H1 (cell line): ENCODE measurements around the gene KLK7. TPM values are rescaled to one million over a fixed set of nuclear protein-coding genes. Genes with fewer than 3 reads are reported as not detected.

Experiments used
- polyA plus RNA-seq, 7 experiments: library from polyadenylated mRNA; depleted of rRNA in 3 of 7; stranded (reverse) in 5 of 7; unstranded in 2 of 7; fragments of >200 nt in 5 of 7; fragments of 200-250 nt in 2 of 7; gene quantifications; 1 replicate in 5 of 7; 2 replicates in 1 of 7; 4 replicates in 1 of 7; pipeline versions ENCODE4 v1.2.1 to v1.2.3, GENCODE V29; 2011 to 2013; ENCODE audit warnings: missing spikeins in 2 of 7, mixed read lengths in 2 of 7
- total RNA-seq: library from RNA; stranded (reverse); fragmentation: NEBNext Ultra II Directional; extraction: Animal tissue kit (Norgen Biotek cat#: 25700); gene quantifications from 2 replicates; pipeline ENCODE4 v1.2.1, GENCODE V29; 2021

KLK7 gene
- total and polyA plus RNA-seq, 2 of the 8 experiments (the other 6 are each of a cell fraction or from before 2014, with no cell fraction given) = 0.73 to 1.4 TPM

Other genes with a start within 250 kb of the KLK7 start
- not detected in 2 replicates for gene GPR32, start 213.5 kb downstream of the KLK7 start, total RNA-seq
- not detected in 2 replicates for gene GPR32, start 213.5 kb downstream of the KLK7 start, polyA plus RNA-seq (2011; rRNA removed)
- not detected in 2 replicates for gene ACP4, start 193.5 kb downstream of the KLK7 start, total RNA-seq
- not detected in 2 replicates for gene ACP4, start 193.5 kb downstream of the KLK7 start, polyA plus RNA-seq (2011; rRNA removed)
- gene KLK1, start 160.1 kb downstream of the KLK7 start, total RNA-seq = 3.4 and 4.8 TPM in 2 replicates
- gene KLK1, start 160.1 kb downstream of the KLK7 start, polyA plus RNA-seq (2011; rRNA removed) = 4.0 and 5.8 TPM in 2 replicates
- gene KLK15, start 150.3 kb downstream of the KLK7 start, total RNA-seq = not detected in 2 replicates
- gene KLK15, start 150.3 kb downstream of the KLK7 start, polyA plus RNA-seq (2011; rRNA removed) = not detected in 2 replicates
- not detected in 2 replicates for gene KLK3, start 129.0 kb downstream of the KLK7 start, total RNA-seq
- gene KLK3, start 129.0 kb downstream of the KLK7 start, polyA plus RNA-seq (2011; rRNA removed) = 0.08 and 0.25 TPM in 2 replicates
- not detected in 2 replicates for gene KLK2, start 110.5 kb downstream of the KLK7 start, total RNA-seq
- gene KLK2, start 110.5 kb downstream of the KLK7 start, polyA plus RNA-seq (2011; rRNA removed) = 0.20 and 0.36 TPM in 2 replicates
- 1.3 TPM in 1 of 2 replicates, not detected in the other for gene KLK4, start 72.5 kb downstream of the KLK7 start, total RNA-seq
- gene KLK4, start 72.5 kb downstream of the KLK7 start, polyA plus RNA-seq (2011; rRNA removed) = 0.44 and 6.8 TPM in 2 replicates
- gene KLK5, start 30.9 kb downstream of the KLK7 start, total RNA-seq = 0.55 and 0.76 TPM in 2 replicates
- 1.7 and 2.0 TPM in 2 replicates for gene KLK5, start 30.9 kb downstream of the KLK7 start, polyA plus RNA-seq (2011; rRNA removed)
- gene KLK6, start 14.3 kb downstream of the KLK7 start, total RNA-seq = 0.55 and 0.69 TPM in 2 replicates
- gene KLK6, start 14.3 kb downstream of the KLK7 start, polyA plus RNA-seq (2011; rRNA removed) = 2.6 and 3.2 TPM in 2 replicates
- 2.1 and 2.9 TPM in 2 replicates for gene KLK8, start 17.7 kb upstream of the KLK7 start, total RNA-seq
- 3.6 and 7.1 TPM in 2 replicates for gene KLK8, start 17.7 kb upstream of the KLK7 start, polyA plus RNA-seq (2011; rRNA removed)
- 4.5 and 4.8 TPM in 2 replicates for gene KLK10, start 35.8 kb upstream of the KLK7 start, total RNA-seq
- 9.7 and 12.4 TPM in 2 replicates for gene KLK10, start 35.8 kb upstream of the KLK7 start, polyA plus RNA-seq (2011; rRNA removed)
- not detected in 2 replicates for gene KLK11, start 42.7 kb upstream of the KLK7 start, total RNA-seq
- 0.38 and 0.45 TPM in 2 replicates for gene KLK11, start 42.7 kb upstream of the KLK7 start, polyA plus RNA-seq (2011; rRNA removed)
- not detected in 2 replicates for gene KLK12, start 51.1 kb upstream of the KLK7 start, total RNA-seq
- 0.24 TPM in 1 of 2 replicates, not detected in the other for gene KLK12, start 51.1 kb upstream of the KLK7 start, polyA plus RNA-seq (2011; rRNA removed)
- 4.2 and 5.0 TPM in 2 replicates for gene KLK13, start 81.2 kb upstream of the KLK7 start, total RNA-seq
- 4.5 and 4.6 TPM in 2 replicates for gene KLK13, start 81.2 kb upstream of the KLK7 start, polyA plus RNA-seq (2011; rRNA removed)
- 0.40 and 1.2 TPM in 2 replicates for gene KLK14, start 99.0 kb upstream of the KLK7 start, total RNA-seq
- 0.09 and 0.22 TPM in 2 replicates for gene KLK14, start 99.0 kb upstream of the KLK7 start, polyA plus RNA-seq (2011; rRNA removed)
- gene CTU1, start 124.5 kb upstream of the KLK7 start, total RNA-seq = 7.2 and 8.1 TPM in 2 replicates
- gene CTU1, start 124.5 kb upstream of the KLK7 start, polyA plus RNA-seq (2011; rRNA removed) = 4.6 and 6.6 TPM in 2 replicates
- not detected in 2 replicates for gene SIGLEC9, start 141.0 kb upstream of the KLK7 start, total RNA-seq
- gene SIGLEC9, start 141.0 kb upstream of the KLK7 start, polyA plus RNA-seq (2011; rRNA removed) = 0.05 TPM in 1 of 2 replicates, not detected in the other
- gene SIGLEC7, start 158.4 kb upstream of the KLK7 start, total RNA-seq = not detected in 2 replicates
- gene SIGLEC7, start 158.4 kb upstream of the KLK7 start, polyA plus RNA-seq (2011; rRNA removed) = not detected in 2 replicates
- not detected in 2 replicates for gene CD33, start 241.2 kb upstream of the KLK7 start, total RNA-seq
- 0.06 and 0.11 TPM in 2 replicates for gene CD33, start 241.2 kb upstream of the KLK7 start, polyA plus RNA-seq (2011; rRNA removed)